ENCODE results near the gene TMEM129. TPM values are rescaled to one million over a fixed set of nuclear protein-coding genes. Genes with fewer than 3 reads are reported as not detected.

The TMEM129 gene
- total and polyA plus RNA-seq, 11 donors: 28.6 to 73.3 (median 37.2) TPM

DNA sequence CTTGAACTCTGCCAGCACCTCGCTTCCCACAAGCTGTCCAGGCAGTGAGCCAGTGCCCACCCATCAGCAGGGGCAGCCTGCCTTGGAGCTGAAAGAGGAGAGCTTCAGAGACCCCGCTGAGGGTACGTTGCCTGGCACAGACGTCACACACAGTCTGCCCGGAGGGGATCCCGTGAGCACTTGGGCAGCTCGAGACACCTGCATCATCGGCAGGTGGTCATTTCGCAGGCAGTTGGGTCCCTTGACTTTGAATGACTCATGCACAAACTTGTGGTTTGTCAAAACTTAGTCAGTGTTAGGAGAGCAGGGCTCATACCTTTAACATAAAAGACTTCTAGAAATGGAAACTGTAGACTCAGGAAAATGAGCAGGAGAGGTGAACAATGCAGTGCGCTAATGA lies 10.1 kb upstream of the TMEM129 start:
- no peak overlapping the region for H3K4me3 ChIP-seq
- H3K9me3 ChIP-seq: no peaks in the 10 kb centered on the region
- peaks cover 4 to 42% (median 22%) of the 10 kb centered on the region in 12 donors for H3K4me1 ChIP-seq
- no peak for TF ChIP-seq CTCF (IDR thresholded peaks at IDR 0.05)
- TF ChIP-seq POLR2A (IDR thresholded peaks at IDR 0.05): no peak
- intact Hi-C loops (cut with DNase I): no loop called here
- no peak for ATAC-seq
- WGBS, 4 donors: 96 to 97% (median 97%) methylated on average over 9 to 10 of the region's 10 CpGs
- H3K27me3 ChIP-seq: no peaks in the 10 kb centered on the region
- H3K27ac ChIP-seq: no peak overlapping the region
- DNase-seq: no peak
- H3K36me3 ChIP-seq: peaks cover 0 to 77% (median 42%) of the 10 kb centered on the region in 9 donors

DNA sequence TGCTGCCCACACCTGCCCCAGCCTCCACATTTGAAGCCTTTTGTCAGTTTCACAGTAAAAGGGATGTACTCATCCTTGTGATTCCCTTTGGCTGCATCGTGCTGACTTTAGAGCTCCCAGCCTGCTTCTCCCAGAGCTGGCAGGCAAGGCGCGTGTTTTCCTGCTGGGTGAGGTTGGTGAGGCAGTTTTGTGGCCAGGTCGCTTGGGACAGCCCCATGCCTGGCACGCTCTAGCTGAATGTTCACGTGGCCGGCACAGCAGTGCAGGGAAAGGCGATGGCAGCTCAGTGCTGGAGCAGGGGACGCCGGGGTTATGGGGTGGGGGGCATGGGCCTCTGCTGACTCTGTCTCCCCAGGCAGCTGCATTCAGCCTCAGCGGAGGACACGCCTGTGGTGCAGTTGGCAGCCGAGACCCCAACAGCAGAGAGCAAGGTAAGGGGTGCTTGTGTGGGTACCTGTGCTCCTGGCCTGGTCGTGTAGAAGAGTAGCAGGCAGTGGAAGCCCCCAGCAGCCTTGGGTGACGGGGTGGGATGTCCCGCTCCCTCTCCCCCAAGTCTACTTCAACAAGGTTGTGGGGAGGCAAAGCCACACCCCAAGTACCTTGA lies 9.5 kb upstream of the TMEM129 start:
- Histone ChIP-seq H3K4me1 (peaks cover 4 to 48% (median 23%) of the 10 kb centered on the region in 12 donors), H3K9me3 (no peaks in the 10 kb centered on the region), H3K27me3 (no peaks in the 10 kb centered on the region), H3K27ac (no peak overlapping the region), H3K4me3 (no peak overlapping the region), H3K36me3 (peaks cover 0 to 76% (median 40%) of the 10 kb centered on the region in 9 donors)
- TF ChIP-seq CTCF (IDR thresholded peaks at IDR 0.05) (no peak), POLR2A (IDR thresholded peaks at IDR 0.05) (no peak)
- ATAC-seq (no peak), DNase-seq (no peak)
- WGBS, 4 donors: 85 to 95% (median 93%) methylated on average over 12 to 16 of the region's 16 CpGs
- intact Hi-C loops (cut with DNase I): no loop called here

DNA sequence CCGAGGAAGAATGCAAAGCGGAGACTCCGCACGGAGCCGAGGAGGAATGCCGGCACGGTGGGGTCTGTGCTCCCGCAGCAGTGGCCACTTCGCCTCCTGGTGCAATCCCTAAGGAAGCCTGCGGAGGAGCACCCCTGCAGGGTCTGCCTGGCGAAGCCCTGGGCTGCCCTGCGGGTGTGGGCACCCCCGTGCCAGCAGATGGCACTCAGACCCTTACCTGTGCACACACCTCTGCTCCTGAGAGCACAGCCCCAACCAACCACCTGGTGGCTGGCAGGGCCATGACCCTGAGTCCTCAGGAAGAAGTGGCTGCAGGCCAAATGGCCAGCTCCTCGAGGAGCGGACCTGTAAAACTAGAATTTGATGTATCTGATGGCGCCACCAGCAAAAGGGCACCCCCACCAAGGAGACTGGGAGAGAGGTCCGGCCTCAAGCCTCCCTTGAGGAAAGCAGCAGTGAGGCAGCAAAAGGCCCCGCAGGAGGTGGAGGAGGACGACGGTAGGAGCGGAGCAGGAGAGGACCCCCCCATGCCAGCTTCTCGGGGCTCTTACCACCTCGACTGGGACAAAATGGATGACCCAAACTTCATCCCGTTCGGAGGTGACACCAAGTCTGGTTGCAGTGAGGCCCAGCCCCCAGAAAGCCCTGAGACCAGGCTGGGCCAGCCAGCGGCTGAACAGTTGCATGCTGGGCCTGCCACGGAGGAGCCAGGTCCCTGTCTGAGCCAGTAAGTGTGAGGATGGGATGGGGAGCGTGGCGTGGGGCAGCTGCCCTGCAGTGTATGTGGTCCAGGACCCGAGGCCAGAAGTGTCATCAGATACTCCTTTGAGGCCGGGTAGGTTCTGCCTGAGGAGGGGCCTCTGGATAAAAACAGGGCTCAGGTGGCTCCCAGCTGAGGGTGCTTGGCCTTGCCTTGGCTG lies 7.2 kb upstream of the TMEM129 start:
- peak overlapping the region; percentile 5 to 87 (median 79) for H3K27ac ChIP-seq
- H3K9me3 ChIP-seq: no peaks in the 10 kb centered on the region
- intact Hi-C loops (cut with DNase I): loop anchor here in 7 of 10 donors (2.0 to 10.0 kb wide), 3 partner anchors 34 to 374 kb away; no protein-coding TSS in a partner anchor
- peaks cover 4 to 66% (median 23%) of the 10 kb centered on the region in 12 donors for H3K4me1 ChIP-seq
- H3K27me3 ChIP-seq: no peaks in the 10 kb centered on the region
- peaks cover 0 to 71% (median 32%) of the 10 kb centered on the region in 9 donors for H3K36me3 ChIP-seq
- peak in 3 of 5 donors; percentile 24 to 55 (median 35) for DNase-seq
- WGBS, 4 donors: 75 to 79% (median 78%) methylated on average over 27 to 31 of the region's 31 CpGs
- TF ChIP-seq CTCF (IDR thresholded peaks at IDR 0.05): no peak
- peak overlapping the region in 10 of 12 donors; percentile 8 to 49 (median 40) for H3K4me3 ChIP-seq
- ATAC-seq: no peak
